ENCODE measurements around the gene GPR151. TPM values are rescaled to one million over a fixed set of nuclear protein-coding genes. Genes with fewer than 3 reads are reported as not detected.

GPR151 gene
- total and polyA plus RNA-seq, 10 donors, result not detected

- Histone ChIP-seq H3K36me3 (no peaks in the 10 kb centered on the region), H3K9me3 (no peaks in the 10 kb centered on the region), H3K27me3 (replicated peaks in 1 of 7) (no peaks in the 10 kb centered on the region), H3K4me3 (no peak overlapping the region), H3K4me1 (no peaks in the 10 kb centered on the region), H3K27ac (no peak overlapping the region)
- TF ChIP-seq CTCF (IDR thresholded peaks at IDR 0.05 in 8 of 11, conservative IDR thresholded peaks at IDR 0.05 in 3 of 11) (no peak), POLR2A (IDR thresholded peaks at IDR 0.05) (no peak), POLR2AphosphoS5 (IDR thresholded peaks at IDR 0.05) (no peak)
- intact Hi-C loops (cut with DNase I; ENCODE audit: low total_unique reads), result no loop called here
- DNase-seq, result no peak
- WGBS, 5 donors, result 90 to 96% (median 91%) methylated on average over 4 of the region's 4 CpGs
Measured at GRCh38 chr5:146539973-146540372, 24.0 kb upstream of the GPR151 start.

- no peaks in the 10 kb centered on the region for H3K36me3 ChIP-seq
- H3K9me3 ChIP-seq, result no peaks in the 10 kb centered on the region
- no peak for TF ChIP-seq CTCF (IDR thresholded peaks at IDR 0.05 in 8 of 11, conservative IDR thresholded peaks at IDR 0.05 in 3 of 11)
- TF ChIP-seq POLR2A (IDR thresholded peaks at IDR 0.05), result no peak
- TF ChIP-seq POLR2AphosphoS5 (IDR thresholded peaks at IDR 0.05), result no peak
- no peaks in the 10 kb centered on the region for H3K27me3 ChIP-seq (replicated peaks in 1 of 7)
- H3K4me1 ChIP-seq, result no peaks in the 10 kb centered on the region
- DNase-seq, result no peak
- H3K4me3 ChIP-seq, result no peak overlapping the region
- H3K27ac ChIP-seq, result no peak overlapping the region
- WGBS, 5 donors, result 81 to 95% (median 93%) methylated on average over 3 of the region's 3 CpGs
- intact Hi-C loops (cut with DNase I; ENCODE audit: low total_unique reads), result no loop called here
Measured at GRCh38 chr5:146538432-146538831, 22.4 kb upstream of the GPR151 start.

DNA sequence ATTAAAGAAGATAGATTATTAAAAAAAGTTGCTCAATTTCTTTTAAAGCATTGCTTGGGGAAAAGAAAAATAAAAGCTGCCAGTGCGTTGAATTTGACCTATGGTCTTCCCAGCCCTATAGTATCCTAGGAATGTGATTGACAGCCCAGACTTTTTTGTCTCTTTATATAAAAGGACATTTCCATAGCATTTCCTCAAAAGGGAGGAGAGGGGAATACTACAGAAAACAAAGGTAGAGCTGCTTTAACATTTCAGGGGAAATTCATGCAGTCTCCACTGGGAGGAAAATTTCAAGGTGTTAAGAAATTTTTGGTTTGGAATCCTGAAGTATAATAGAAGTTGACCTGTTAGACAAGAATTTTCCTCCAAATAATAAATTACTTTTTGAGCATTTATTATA, 17.9 kb upstream of the GPR151 start:
- TF ChIP-seq POLR2A (IDR thresholded peaks at IDR 0.05) (no peak), POLR2AphosphoS5 (IDR thresholded peaks at IDR 0.05) (no peak), CTCF (IDR thresholded peaks at IDR 0.05 in 8 of 11, conservative IDR thresholded peaks at IDR 0.05 in 3 of 11) (no peak)
- no peak overlapping the region for H3K4me3 ChIP-seq
- intact Hi-C loops (cut with DNase I; ENCODE audit: low total_unique reads), result loop anchor here (5.0 kb wide), 1 partner anchor 653 kb away; no protein-coding TSS in a partner anchor
- H3K4me1 ChIP-seq, result no peaks in the 10 kb centered on the region
- no peaks in the 10 kb centered on the region for H3K27me3 ChIP-seq (replicated peaks in 1 of 7)
- no peaks in the 10 kb centered on the region for H3K36me3 ChIP-seq
- DNase-seq, result no peak
- no peaks in the 10 kb centered on the region for H3K9me3 ChIP-seq
- WGBS, 5 donors, result 0% methylated on average over 1 of the region's 1 CpG
- no peak overlapping the region for H3K27ac ChIP-seq

GRCh38 chr5:146533260-146533857, 17.4 kb upstream of the GPR151 start:
- DNase-seq, result peak; percentile 77
- intact Hi-C loops (cut with DNase I; ENCODE audit: low total_unique reads), result loop anchor here (5.0 kb wide), 1 partner anchor 654 kb away; no protein-coding TSS in a partner anchor
- Histone ChIP-seq H3K27me3 (replicated peaks in 1 of 7) (no peaks in the 10 kb centered on the region), H3K36me3 (no peaks in the 10 kb centered on the region), H3K27ac (no peak overlapping the region), H3K9me3 (no peaks in the 10 kb centered on the region), H3K4me1 (no peaks in the 10 kb centered on the region), H3K4me3 (no peak overlapping the region)
- 37 to 46% (median 44%) methylated on average over 7 of the region's 7 CpGs for WGBS, 5 donors
- TF ChIP-seq POLR2A (IDR thresholded peaks at IDR 0.05), result no peak
- peak; percentile 28 to 73 (median 59) for TF ChIP-seq CTCF (IDR thresholded peaks at IDR 0.05 in 8 of 11, conservative IDR thresholded peaks at IDR 0.05 in 3 of 11)

All from spleen (tissue), 11 donors.